ENCODE data around the gene TAF6L. TPM values are rescaled to one million over a fixed set of nuclear protein-coding genes. Genes with fewer than 3 reads are reported as not detected.
"Not testable (repeated sequence)": the region's sequence is repeated elsewhere in the genome, so short reads cannot be mapped to it uniquely, and the experiment has no call there.

TAF6L gene
- total RNA-seq, 1 experiment from 2014 or later, result 15.0 TPM

GRCh38 chr11:62805076-62805892, 34.1 kb downstream of the TAF6L start, which contains the start of gene NXF1:
TSS of gene NXF1 (minus strand) at chr11:62805440. CDS start at chr11:62805356, 84 bp downstream.
- DNase-seq (ENCODE audit: low spot score), result peak; percentile 88

- no peak for DNase-seq (ENCODE audit: low spot score)
These were observed 34.8 kb downstream of the TAF6L start for GRCh38 chr11:62805961-62806441.

GRCh38 chr11:62806611-62807121, 35.5 kb downstream of the TAF6L start:
- no peak for DNase-seq (ENCODE audit: low spot score)

- no peak for DNase-seq (ENCODE audit: low spot score)
These were observed 39.6 kb downstream of the TAF6L start for GRCh38 chr11:62810748-62811147.

DNA sequence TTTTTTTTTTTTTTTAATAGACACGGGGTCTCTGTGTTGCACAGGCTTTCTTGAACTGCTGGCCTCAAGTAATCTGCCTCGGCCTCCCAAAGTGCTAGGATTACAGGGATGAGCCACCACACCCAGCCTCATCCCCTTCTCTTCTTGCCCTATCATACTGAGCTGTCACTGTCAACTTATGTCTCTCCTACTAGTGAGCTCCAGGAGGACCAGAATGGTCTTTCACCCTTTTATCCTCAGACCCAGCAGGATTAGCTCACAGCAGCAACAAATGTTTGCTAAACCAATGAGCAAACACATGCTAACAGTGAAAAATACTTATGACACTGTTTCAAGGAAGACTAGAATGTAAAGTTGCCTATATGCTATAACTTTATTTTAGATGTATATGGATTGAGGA, 40.5 kb downstream of the TAF6L start:
- DNase-seq (ENCODE audit: low spot score), result no peak

DNA sequence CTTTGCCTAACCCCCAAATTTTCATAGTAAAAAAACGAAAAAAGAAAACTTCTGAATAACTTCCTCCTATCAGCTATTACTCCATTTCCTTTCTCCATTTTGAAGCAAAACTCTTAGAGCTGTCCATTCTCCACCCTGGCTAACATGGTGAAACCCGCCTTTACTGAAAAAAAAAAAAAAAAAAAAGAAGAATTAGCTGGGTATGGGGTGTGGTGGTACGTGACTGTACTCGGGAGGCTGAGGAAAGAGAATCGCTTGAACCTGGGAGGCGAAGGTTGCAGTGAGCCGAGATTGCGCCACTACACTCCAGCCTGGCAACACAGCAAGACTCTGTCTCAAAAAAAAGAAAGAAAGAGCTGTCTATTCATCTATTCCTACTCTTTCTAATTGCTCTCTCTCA, 45.4 kb downstream of the TAF6L start:
- no peak for DNase-seq (ENCODE audit: low spot score)

DNA sequence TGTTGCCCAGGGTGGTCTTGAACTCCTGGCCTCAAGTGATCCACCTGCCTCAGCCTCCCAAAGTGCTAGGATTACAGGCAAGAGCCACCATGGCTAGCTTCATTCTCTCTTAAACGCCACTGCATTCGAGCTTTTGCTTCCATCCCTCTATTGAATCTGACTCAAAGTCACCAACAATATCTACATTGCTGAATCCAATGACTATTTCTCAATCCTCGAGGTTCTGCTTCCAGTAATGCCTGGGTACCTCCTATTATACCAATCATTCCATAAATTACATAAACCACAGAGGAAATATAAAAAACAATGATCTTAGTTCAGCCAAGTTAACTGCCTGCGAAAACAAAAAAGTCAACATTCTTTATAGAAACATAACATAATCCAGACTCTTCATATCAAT, 45.9 kb downstream of the TAF6L start:
- DNase-seq (ENCODE audit: low spot score), result no peak

- no peak for DNase-seq (ENCODE audit: low spot score)
These were observed 52.5 kb downstream of the TAF6L start for GRCh38 chr11:62823677-62824076.

DNA sequence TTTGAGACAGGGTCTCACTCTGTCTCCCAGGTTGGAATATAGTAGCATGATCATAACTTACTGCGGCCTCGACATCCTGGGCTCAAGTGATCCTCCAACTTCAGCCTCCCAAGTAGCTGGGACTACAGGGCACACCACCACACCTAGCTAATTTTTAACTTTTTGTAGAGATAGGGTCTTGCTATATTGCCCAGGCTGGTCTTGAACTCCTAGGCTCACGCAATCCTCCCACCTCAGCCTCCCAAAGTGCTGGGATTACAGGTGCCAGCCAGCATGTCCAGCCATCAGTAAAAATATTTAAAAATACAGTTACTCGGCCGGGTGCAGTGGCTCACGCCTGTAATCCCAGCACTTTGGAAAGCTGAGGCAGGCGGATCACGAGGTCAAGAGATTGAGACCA, 56.9 kb downstream of the TAF6L start:
- DNase-seq (ENCODE audit: low spot score), result not testable (repeated sequence)

- DNase-seq (ENCODE audit: low spot score), result no peak
These were observed 59.8 kb downstream of the TAF6L start for GRCh38 chr11:62830904-62831519.

- peak; percentile 96 for DNase-seq (ENCODE audit: low spot score)
These were observed 60.5 kb downstream of the TAF6L start, which contains the start of gene STX5 for GRCh38 chr11:62831520-62832335. TSS of gene STX5 (minus strand) at chr11:62832051. CDS start at chr11:62831243, 808 bp downstream.

DNA sequence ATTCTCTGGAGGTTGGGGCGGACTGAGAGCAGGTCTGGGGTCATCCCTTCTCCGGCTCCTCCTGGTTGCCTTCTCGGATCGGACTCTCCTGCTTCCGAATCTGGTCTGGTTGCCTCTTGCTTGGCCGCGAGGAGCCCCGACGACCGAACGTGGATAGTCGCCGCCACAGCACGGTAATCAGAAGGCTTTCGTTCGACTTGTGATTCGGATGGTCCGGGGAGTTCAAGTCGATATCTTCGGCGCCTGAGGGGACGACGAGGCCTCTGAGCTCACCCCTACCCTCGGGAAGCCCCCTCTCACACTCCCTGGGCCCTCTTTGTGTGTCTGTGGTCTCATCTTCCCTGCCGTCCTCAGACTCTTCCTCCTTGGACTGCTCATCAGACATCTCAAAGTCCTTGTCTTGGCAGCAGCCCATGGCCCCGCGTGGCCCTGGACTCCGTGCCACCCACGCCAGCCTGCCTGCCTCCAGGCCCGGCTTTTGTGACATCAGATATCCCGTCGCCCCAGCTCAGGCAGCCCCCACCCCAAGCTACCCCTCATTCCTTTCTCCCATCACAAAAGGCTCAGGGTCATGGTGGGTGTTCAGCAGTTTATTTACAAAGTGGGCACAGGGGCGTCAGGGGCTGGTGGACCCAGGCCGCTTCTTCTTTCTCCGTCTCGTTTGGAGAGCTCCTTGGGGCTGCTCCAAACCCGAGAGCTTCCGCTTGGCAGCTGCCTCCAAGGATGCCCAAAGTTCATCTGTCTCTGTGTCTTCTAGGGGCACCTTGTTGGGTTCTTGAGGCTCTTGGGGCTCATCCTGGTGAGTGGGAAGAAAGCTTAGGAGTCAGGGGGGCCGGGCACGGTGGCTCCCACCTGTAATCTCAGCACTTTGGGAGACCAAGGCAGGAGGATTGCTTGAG, 61.4 kb downstream of the TAF6L start, which contains the start of gene TEX54:
TSS of gene TEX54 (minus strand) at position 506 of the 899 bp plus-strand sequence.
- no peak for DNase-seq (ENCODE audit: low spot score)

DNA sequence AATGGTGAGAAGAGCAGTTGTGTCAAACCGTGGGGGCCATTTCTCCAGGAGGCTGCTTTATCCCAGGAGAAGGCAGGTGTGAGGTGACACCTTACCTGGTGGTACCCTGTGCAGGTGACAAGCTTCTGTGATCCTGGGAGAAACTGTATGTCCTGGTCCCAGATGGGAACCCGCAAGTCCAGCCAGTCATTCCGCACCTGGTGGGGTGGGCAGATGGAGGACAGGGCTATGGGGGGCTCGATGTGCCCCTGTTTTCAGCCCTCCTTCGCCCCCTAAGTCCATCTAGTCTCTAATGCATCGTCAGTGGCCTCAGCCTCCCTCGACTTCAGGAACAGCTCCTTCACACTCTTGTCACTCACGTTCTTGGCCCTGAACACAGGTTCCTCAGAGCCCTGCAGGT, 64.1 kb downstream of the TAF6L start:
- no peak for DNase-seq (ENCODE audit: low spot score)

Other genes starting within 250 kb of the TAF6L start
- 47.0 and 60.1 TPM in 2 replicates for gene AHNAK, start 224.6 kb upstream of the TAF6L start, total RNA-seq (2014; rRNA removed; shearing (Covaris generic))
- 1,742 and 1,908 TPM in 2 replicates for gene EEF1G, start 197.5 kb upstream of the TAF6L start, total RNA-seq (2014; rRNA removed; shearing (Covaris generic))
- gene TUT1, start 179.9 kb upstream of the TAF6L start, total RNA-seq (2014; rRNA removed; shearing (Covaris generic)), result 2.3 and 5.4 TPM in 2 replicates
- 96.1 and 108 TPM in 2 replicates for gene MTA2, start 169.5 kb upstream of the TAF6L start, total RNA-seq (2014; rRNA removed; shearing (Covaris generic))
- 10.1 and 13.8 TPM in 2 replicates for gene EML3, start 158.6 kb upstream of the TAF6L start, total RNA-seq (2014; rRNA removed; shearing (Covaris generic))
- gene ROM1, start 158.1 kb upstream of the TAF6L start, total RNA-seq (2014; rRNA removed; shearing (Covaris generic)), result 4.2 and 11.4 TPM in 2 replicates
- gene B3GAT3, start 149.4 kb upstream of the TAF6L start, total RNA-seq (2014; rRNA removed; shearing (Covaris generic)), result 13.5 and 26.0 TPM in 2 replicates
- gene GANAB, start 124.8 kb upstream of the TAF6L start, total RNA-seq (2014; rRNA removed; shearing (Covaris generic)), result 142 and 153 TPM in 2 replicates
- gene INTS5, start 118.1 kb upstream of the TAF6L start, total RNA-seq (2014; rRNA removed; shearing (Covaris generic)), result 14.5 and 16.0 TPM in 2 replicates
- 100 and 130 TPM in 2 replicates for gene C11orf98, start 106.2 kb upstream of the TAF6L start, total RNA-seq (2014; rRNA removed; shearing (Covaris generic))
- 7.0 and 8.4 TPM in 2 replicates for gene CSKMT, start 106.1 kb upstream of the TAF6L start, total RNA-seq (2014; rRNA removed; shearing (Covaris generic))
- 9.1 and 12.2 TPM in 2 replicates for gene UQCC3, start 99.7 kb upstream of the TAF6L start, total RNA-seq (2014; rRNA removed; shearing (Covaris generic))
- 3.7 and 5.1 TPM in 2 replicates for gene LBHD1, start 99.1 kb upstream of the TAF6L start, total RNA-seq (2014; rRNA removed; shearing (Covaris generic))
- 93.7 and 110 TPM in 2 replicates for gene UBXN1, start 92.3 kb upstream of the TAF6L start, total RNA-seq (2014; rRNA removed; shearing (Covaris generic))
- gene LRRN4CL, start 81.9 kb upstream of the TAF6L start, total RNA-seq (2014; rRNA removed; shearing (Covaris generic)), result 0.14 TPM in 1 of 2 replicates, not detected in the other
- gene BSCL2, start 64.0 kb upstream of the TAF6L start, total RNA-seq (2014; rRNA removed; shearing (Covaris generic)), result 128 TPM in 2 replicates
- gene GNG3, start 63.7 kb upstream of the TAF6L start, total RNA-seq (2014; rRNA removed; shearing (Covaris generic)), result 0.41 TPM in 1 of 2 replicates, not detected in the other
- gene HNRNPUL2, start 43.9 kb upstream of the TAF6L start, total RNA-seq (2014; rRNA removed; shearing (Covaris generic)), result 4.7 and 5.0 TPM in 2 replicates
- gene TTC9C, start 42.9 kb upstream of the TAF6L start, total RNA-seq (2014; rRNA removed; shearing (Covaris generic)), result 35.0 and 46.9 TPM in 2 replicates
- gene ZBTB3, start 17.2 kb upstream of the TAF6L start, total RNA-seq (2014; rRNA removed; shearing (Covaris generic)), result 6.9 and 7.5 TPM in 2 replicates
- 140 and 182 TPM in 2 replicates for gene POLR2G, start 9.8 kb upstream of the TAF6L start, total RNA-seq (2014; rRNA removed; shearing (Covaris generic))
- gene TMEM179B, start 16.0 kb downstream of the TAF6L start, total RNA-seq (2014; rRNA removed; shearing (Covaris generic)), result 77.5 and 85.5 TPM in 2 replicates
- gene TMEM223, start 20.6 kb downstream of the TAF6L start, total RNA-seq (2014; rRNA removed; shearing (Covaris generic)), result 43.1 and 62.4 TPM in 2 replicates
- 25.1 and 31.1 TPM in 2 replicates for gene NXF1, start 34.0 kb downstream of the TAF6L start, total RNA-seq (2014; rRNA removed; shearing (Covaris generic))
- gene STX5, start 60.7 kb downstream of the TAF6L start, total RNA-seq (2014; rRNA removed; shearing (Covaris generic)), result 22.3 and 26.3 TPM in 2 replicates
- not detected in 2 replicates for gene TEX54, start 61.4 kb downstream of the TAF6L start, total RNA-seq (2014; rRNA removed; shearing (Covaris generic))
- 60.1 and 63.7 TPM in 2 replicates for gene WDR74, start 68.2 kb downstream of the TAF6L start, total RNA-seq (2014; rRNA removed; shearing (Covaris generic))
- gene SLC3A2, start 109.5 kb downstream of the TAF6L start, total RNA-seq (2014; rRNA removed; shearing (Covaris generic)), result 478 and 499 TPM in 2 replicates
- gene CHRM1, start 150.0 kb downstream of the TAF6L start, total RNA-seq (2014; rRNA removed; shearing (Covaris generic)), result not detected in 2 replicates
- gene SLC22A6, start 213.6 kb downstream of the TAF6L start, total RNA-seq (2014; rRNA removed; shearing (Covaris generic)), result not detected in 2 replicates
- not detected in 2 replicates for gene SLC22A8, start 244.4 kb downstream of the TAF6L start, total RNA-seq (2014; rRNA removed; shearing (Covaris generic))

All from H4 (cell line).